ENCODE data around the gene SPR.

The SPR gene

DNA sequence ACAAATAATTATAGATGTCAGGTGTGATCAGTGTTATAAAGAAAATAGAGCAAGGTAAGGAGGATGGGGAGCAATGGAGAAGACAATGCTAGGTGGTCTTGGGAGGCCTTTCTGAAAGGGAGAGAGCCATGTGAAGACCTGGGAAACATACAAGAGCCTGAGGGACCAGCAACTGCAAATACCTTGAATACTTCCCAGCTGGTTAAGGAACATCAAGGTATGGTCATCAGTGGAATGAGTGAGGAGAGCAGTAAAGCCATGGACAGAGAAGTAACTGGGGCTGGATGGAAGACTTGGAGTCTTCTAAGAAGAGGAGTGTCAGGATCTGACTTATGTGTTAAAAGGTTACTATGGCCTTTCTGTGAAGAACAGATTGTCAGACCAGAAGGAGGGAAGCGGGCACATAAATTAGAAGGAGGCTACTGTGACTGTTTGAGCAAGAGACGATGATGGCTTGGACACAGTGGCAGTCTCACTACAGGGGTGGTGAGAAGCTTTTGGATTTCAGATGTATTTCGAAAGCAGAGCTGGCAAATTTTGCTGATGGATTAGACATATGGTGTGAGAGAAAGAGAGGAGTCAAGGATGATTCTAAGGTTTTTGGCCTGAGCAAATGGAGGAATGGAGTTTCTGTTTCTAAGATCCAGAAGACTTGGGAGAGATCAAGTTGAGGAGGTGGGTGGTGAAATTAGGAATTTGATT, 38.6 kb upstream of the SPR start:
- no peak for TF ChIP-seq CTCF (conservative IDR thresholded peaks at IDR 0.05)
- no peak overlapping the region for H3K27ac ChIP-seq

GRCh38 chr2:72849138-72849462, 38.1 kb upstream of the SPR start:
- no peak overlapping the region for H3K27ac ChIP-seq
- TF ChIP-seq CTCF (conservative IDR thresholded peaks at IDR 0.05), result no peak

DNA sequence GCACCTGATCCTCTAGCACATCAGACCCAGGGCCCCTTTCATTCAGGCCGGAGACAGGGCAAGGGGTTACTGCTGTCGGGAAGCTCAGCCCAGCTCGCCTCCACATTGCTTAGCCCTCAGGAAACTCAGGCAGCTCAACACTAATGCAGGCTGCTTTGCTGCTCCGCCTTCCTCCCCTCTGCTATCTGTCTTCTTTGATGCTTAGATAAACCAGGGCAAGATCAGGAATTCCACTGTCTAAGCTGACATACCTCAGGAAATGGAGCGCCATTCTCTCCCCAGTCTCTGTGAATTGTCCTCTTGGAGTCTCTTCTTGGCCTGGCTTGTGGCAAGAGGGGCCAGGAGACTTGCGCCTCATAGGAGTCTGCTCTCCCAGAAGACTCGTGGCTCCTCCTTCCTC, 35.9 kb upstream of the SPR start:
- no peak for TF ChIP-seq CTCF (conservative IDR thresholded peaks at IDR 0.05)
- H3K27ac ChIP-seq, result no peak overlapping the region

- no peak overlapping the region for H3K27ac ChIP-seq
- peak; percentile 82 for TF ChIP-seq CTCF (conservative IDR thresholded peaks at IDR 0.05)
These were observed 27.4 kb upstream of the SPR start for GRCh38 chr2:72859831-72860262.

- H3K27ac ChIP-seq, result peak overlapping the region; percentile 44
- TF ChIP-seq CTCF (conservative IDR thresholded peaks at IDR 0.05), result peak; percentile 99
These were observed 24.8 kb upstream of the SPR start for GRCh38 chr2:72862239-72862988.

- TF ChIP-seq CTCF (conservative IDR thresholded peaks at IDR 0.05), result no peak
- peak overlapping the region; percentile 44 for H3K27ac ChIP-seq
These were observed 24.2 kb upstream of the SPR start for GRCh38 chr2:72863046-72863445.

GRCh38 chr2:72864500-72864899, 22.7 kb upstream of the SPR start:
- no peak overlapping the region for H3K27ac ChIP-seq
- TF ChIP-seq CTCF (conservative IDR thresholded peaks at IDR 0.05), result no peak

Data from VCaP (cell line).